Caco-2 (cell line): Measurements from ENCODE around the gene POLD2. TPM values are rescaled to one million over a fixed set of nuclear protein-coding genes. Genes with fewer than 3 reads are reported as not detected.
A peak's percentile ranks its signal among the peaks of the same experiment; 100 is the strongest.

ENCODE experiments used
- BruUV-seq: library from RNA; stranded (reverse); fragments of 400-500 nt; replicated peaks from 2 replicates; lab custom pipeline; 2021; lab: Mats Ljungman, UMichigan
- CTCF ChIA-PET: fragments of 300-600 bp; sonication (Branson Sonifier 250); formaldehyde crosslinking; loops from one replicate; lab custom pipeline; 2022; ENCODE audit warnings: antibody characterized with exemption; lab: Charles Lee
- POLR2A ChIA-PET: fragments of 300-600 bp; sonication (Branson Sonifier 250); formaldehyde crosslinking; loops from one replicate; lab custom pipeline; 2022; ENCODE audit warnings: antibody characterized with exemption; lab: Charles Lee
- DNase-seq, 2 experiments: peaks; one replicate each; pipeline versions ENCODE4 v3.0.0 to v3.0.0-alpha.2; 2020 to 2022
- H3K27me3 ChIP-seq: replicated peaks from 2 replicates; pipeline ENCODE4 v1.6.0; 2011; ENCODE audit warnings: low read length; ENCODE audit not compliant: control insufficient read depth, insufficient read depth
- H3K36me3 ChIP-seq: 2 replicates; pipeline ENCODE4 v1.5.1; 2011; ENCODE audit warnings: low read length; ENCODE audit not compliant: control insufficient read depth, insufficient read depth
- H3K4me1 ChIP-seq: fragments of 250-450 bp; sonication (Bioruptor Pico); 2 replicates; pipeline ENCODE4 v1.5.1; 2020; ENCODE audit warnings: mild to moderate bottlenecking
- H3K4me3 ChIP-seq: 2 replicates; pipeline ENCODE4 v1.5.1; 2011; ENCODE audit warnings: low read depth, mild to moderate bottlenecking, control low read depth, low read length
- H3K9me3 ChIP-seq: fragments of 250-450 bp; sonication (Bioruptor Pico); 2 replicates; pipeline ENCODE4 v1.5.1; 2020; ENCODE audit warnings: mild to moderate bottlenecking, moderate library complexity
- H3K27ac Mint-ChIP-seq: one replicate; pipeline ENCODE4 v1.8.0; 2022; ENCODE audit warnings: mixed read lengths; ENCODE audit not compliant: unreplicated experiment
- H3K27me3 Mint-ChIP-seq: one replicate; pipeline ENCODE4 v1.8.0; 2022; ENCODE audit warnings: mixed read lengths; ENCODE audit not compliant: insufficient read depth, unreplicated experiment
- H3K36me3 Mint-ChIP-seq: one replicate; pipeline ENCODE4 v1.8.0; 2022; ENCODE audit warnings: mild to moderate bottlenecking, mixed read lengths; ENCODE audit not compliant: insufficient read depth, unreplicated experiment
- H3K4me1 Mint-ChIP-seq: one replicate; pipeline ENCODE4 v1.8.0; 2022; ENCODE audit warnings: low read depth, mixed read lengths; ENCODE audit not compliant: unreplicated experiment
- H3K4me3 Mint-ChIP-seq: one replicate; pipeline ENCODE4 v1.8.0; 2022; ENCODE audit warnings: mild to moderate bottlenecking, moderate library complexity, mixed read lengths; ENCODE audit not compliant: unreplicated experiment
- H3K9me3 Mint-ChIP-seq: one replicate; pipeline ENCODE4 v1.8.0; 2022; ENCODE audit warnings: mixed read lengths; ENCODE audit not compliant: unreplicated experiment
- intact Hi-C: fragments of 100-400 bp; cut with micrococcal nuclease; formaldehyde crosslinking; loops from one replicate; pipeline ENCODE4 v1.10.0; 2022; ENCODE audit not compliant: unreplicated experiment
- total RNA-seq: library from RNA; stranded (reverse); gene quantifications from 2 replicates; pipeline ENCODE4 v1.2.3, GENCODE V29; 2022
- TF ChIP-seq, protein P1 (sequence below), 2 experiments: fragments of 200-600 bp in 1 of 2; IDR thresholded peaks; 1 replicate in 1 of 2; 2 replicates in 1 of 2; pipeline versions ENCODE4 v1.5.1 to v1.8.0; 2011 to 2022; ENCODE audit warnings: antibody characterized with exemption in 1 of 2, control low read depth in 1 of 2, inconsistent platforms in 1 of 2, low read depth in 1 of 2, low read length in 1 of 2, mild to moderate bottlenecking in 1 of 2, moderate library complexity in 1 of 2; ENCODE audit not compliant: insufficient read depth in 1 of 2, severe bottlenecking in 1 of 2, unreplicated experiment in 1 of 2

The POLD2 gene
- total RNA-seq, 1 experiment from 2014 or later, result 140 TPM

DNA sequence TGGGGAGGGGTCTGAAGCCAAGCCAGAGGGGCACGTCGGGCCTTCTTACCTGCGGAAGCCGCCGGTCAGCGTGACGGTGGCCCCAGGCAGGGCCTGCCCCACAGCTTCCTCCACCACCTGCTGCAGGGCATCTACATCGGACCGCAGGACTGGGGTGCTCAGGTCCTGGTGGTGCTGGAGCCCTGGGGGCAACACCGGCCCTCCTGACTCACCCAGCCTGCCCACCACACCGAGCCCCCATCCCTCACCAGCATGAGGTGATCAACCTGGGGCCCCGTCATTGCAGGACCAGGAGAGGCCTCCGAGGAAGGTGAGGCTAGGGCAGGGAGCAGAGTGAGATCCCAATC, 49.0 kb downstream of the POLD2 start:
- H3K36me3 Mint-ChIP-seq, result peaks cover 45% of the 10 kb centered on the region
- CTCF ChIA-PET, result no interaction called here
- H3K27me3 Mint-ChIP-seq, result no peaks in the 10 kb centered on the region
- H3K4me3 Mint-ChIP-seq, result no peak overlapping the region
- H3K36me3 ChIP-seq, result peaks cover 4% of the 10 kb centered on the region
- no peaks in the 10 kb centered on the region for H3K9me3 Mint-ChIP-seq
- peaks cover 16% of the 10 kb centered on the region for H3K4me1 ChIP-seq
- H3K4me3 ChIP-seq, result no peak overlapping the region
- DNase-seq, result no peak
- H3K9me3 ChIP-seq, result no peaks in the 10 kb centered on the region
- no peak overlapping the region for H3K27ac Mint-ChIP-seq
- TF ChIP-seq, protein P1, sequence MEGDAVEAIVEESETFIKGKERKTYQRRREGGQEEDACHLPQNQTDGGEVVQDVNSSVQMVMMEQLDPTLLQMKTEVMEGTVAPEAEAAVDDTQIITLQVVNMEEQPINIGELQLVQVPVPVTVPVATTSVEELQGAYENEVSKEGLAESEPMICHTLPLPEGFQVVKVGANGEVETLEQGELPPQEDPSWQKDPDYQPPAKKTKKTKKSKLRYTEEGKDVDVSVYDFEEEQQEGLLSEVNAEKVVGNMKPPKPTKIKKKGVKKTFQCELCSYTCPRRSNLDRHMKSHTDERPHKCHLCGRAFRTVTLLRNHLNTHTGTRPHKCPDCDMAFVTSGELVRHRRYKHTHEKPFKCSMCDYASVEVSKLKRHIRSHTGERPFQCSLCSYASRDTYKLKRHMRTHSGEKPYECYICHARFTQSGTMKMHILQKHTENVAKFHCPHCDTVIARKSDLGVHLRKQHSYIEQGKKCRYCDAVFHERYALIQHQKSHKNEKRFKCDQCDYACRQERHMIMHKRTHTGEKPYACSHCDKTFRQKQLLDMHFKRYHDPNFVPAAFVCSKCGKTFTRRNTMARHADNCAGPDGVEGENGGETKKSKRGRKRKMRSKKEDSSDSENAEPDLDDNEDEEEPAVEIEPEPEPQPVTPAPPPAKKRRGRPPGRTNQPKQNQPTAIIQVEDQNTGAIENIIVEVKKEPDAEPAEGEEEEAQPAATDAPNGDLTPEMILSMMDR (IDR thresholded peaks at IDR 0.05; ENCODE audit: insufficient read depth in 1 of 2, low read depth in 1 of 2, low read length in 1 of 2, severe bottlenecking in 1 of 2, unreplicated experiment in 1 of 2), result no peak
- H3K27me3 ChIP-seq, result no peaks in the 10 kb centered on the region
- POLR2A ChIA-PET, result no interaction called here
- intact Hi-C loops, result no loop called here
- H3K4me1 Mint-ChIP-seq, result peaks cover 8% of the 10 kb centered on the region
- BruUV-seq, result no TSS peak

DNA sequence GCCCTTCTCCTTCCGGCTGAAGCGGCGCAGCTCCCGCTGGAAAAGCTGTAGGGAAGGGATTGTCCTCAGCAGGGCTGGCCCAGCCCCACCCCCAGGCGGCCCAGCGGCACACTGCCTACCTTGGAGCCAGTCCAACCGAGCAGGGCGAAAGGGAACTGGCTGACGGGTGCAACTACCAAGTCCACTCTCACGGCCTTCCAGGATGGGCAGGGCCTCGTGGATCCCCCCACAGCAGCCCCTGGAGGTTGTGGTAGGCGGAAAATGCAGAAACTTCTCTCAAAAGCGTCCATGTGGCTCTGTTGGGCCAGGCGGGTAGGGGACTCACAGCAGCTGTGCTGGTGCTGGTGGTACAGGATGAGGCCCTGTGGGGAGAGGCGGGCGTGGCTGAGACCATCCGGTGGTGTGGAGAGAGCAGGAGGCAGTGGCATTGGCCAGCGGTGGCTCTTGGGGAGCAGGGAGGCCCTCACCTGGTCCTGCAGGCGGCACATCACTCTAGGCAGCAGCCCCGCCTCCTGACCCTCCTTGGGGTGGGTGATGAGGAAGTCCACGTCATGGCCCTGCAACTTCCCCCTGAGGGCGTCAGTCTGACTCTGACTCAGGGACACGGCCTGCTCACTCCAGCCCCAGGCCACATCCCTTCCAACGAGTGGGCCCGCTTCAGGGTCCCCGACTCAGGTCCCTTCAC, 49.5 kb downstream of the POLD2 start:
- Histone ChIP-seq H3K4me1 (peaks cover 16% of the 10 kb centered on the region), H3K4me3 (no peak overlapping the region), H3K27me3 (no peaks in the 10 kb centered on the region), H3K36me3 (peaks cover 4% of the 10 kb centered on the region), H3K9me3 (no peaks in the 10 kb centered on the region)
- no peak overlapping the region for H3K4me3 Mint-ChIP-seq
- intact Hi-C loops, result no loop called here
- BruUV-seq, result no TSS peak
- ChIA-PET CTCF (no interaction called here), POLR2A (no interaction called here)
- H3K27me3 Mint-ChIP-seq, result no peaks in the 10 kb centered on the region
- peak overlapping the region; percentile 25 for H3K27ac Mint-ChIP-seq
- DNase-seq, result no peak
- H3K36me3 Mint-ChIP-seq, result peaks cover 49% of the 10 kb centered on the region
- TF ChIP-seq, protein P1 (IDR thresholded peaks at IDR 0.05; ENCODE audit: insufficient read depth in 1 of 2, low read depth in 1 of 2, low read length in 1 of 2, severe bottlenecking in 1 of 2, unreplicated experiment in 1 of 2), result no peak
- H3K9me3 Mint-ChIP-seq, result no peaks in the 10 kb centered on the region
- peaks cover 8% of the 10 kb centered on the region for H3K4me1 Mint-ChIP-seq

DNA sequence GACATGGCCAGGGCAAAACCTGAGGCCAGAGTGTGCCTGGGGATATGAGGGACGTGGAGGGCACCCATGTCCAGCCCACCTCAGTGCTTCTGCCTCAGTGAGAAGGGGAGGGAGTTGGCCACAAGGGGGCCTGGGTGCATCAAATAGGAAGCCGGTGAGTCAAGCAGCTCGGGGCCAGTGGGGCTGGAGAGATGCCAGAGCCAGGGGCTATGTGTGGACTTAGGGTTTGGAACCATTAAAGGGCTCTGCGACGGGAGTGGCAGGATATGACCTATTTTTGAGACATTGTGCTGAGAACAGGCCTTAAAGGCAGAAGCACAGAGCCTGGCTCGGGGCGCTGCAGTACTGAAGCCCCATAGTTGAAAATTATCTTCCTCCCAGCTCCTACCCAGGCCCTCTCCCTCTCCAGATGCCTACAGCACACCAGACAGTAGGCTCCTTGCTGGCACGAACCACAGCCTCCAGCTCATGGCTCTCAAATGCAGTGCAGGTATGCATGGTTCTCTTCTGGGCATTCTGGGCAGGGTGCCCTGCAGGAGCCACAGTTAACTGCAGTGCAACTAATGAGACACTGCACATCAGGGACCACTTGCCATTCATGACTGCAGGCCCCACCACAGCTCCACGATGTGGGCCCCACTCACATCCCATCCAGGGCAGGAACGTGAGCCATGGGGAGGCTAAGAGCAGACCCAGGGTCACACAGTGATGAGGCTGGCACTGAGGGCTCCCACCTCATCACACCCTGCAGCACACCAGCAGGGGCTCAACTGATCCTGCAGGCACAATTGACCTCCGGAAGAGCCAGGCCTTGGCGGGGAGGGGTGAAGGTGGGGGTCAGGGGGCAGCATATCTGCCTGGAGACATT, 50.8 kb downstream of the POLD2 start:
- DNase-seq, result peak; percentile 65 to 71
- no peaks in the 10 kb centered on the region for H3K9me3 ChIP-seq
- BruUV-seq, result no TSS peak
- TF ChIP-seq, protein P1 (IDR thresholded peaks at IDR 0.05; ENCODE audit: insufficient read depth in 1 of 2, low read depth in 1 of 2, low read length in 1 of 2, severe bottlenecking in 1 of 2, unreplicated experiment in 1 of 2), result peak; percentile 58 to 59
- Mint-ChIP-seq H3K36me3 (peaks cover 56% of the 10 kb centered on the region), H3K4me1 (peaks cover 8% of the 10 kb centered on the region), H3K27me3 (no peaks in the 10 kb centered on the region), H3K9me3 (no peaks in the 10 kb centered on the region), H3K4me3 (no peak overlapping the region), H3K27ac (peak overlapping the region; percentile 70)
- peaks cover 3% of the 10 kb centered on the region for H3K36me3 ChIP-seq
- intact Hi-C loops, result no loop called here
- peaks cover 16% of the 10 kb centered on the region for H3K4me1 ChIP-seq
- no peak overlapping the region for H3K4me3 ChIP-seq
- CTCF ChIA-PET, result interaction anchor here (1.0 to 1.2 kb wide), 2 partner anchors 28 to 40 kb away, joined by 3 to 4 read pairs; partner anchors contain the start of gene DBNL
- H3K27me3 ChIP-seq, result no peaks in the 10 kb centered on the region
- POLR2A ChIA-PET, result no interaction called here
